ENCODE results near the gene MT1M. TPM values are rescaled to one million over a fixed set of nuclear protein-coding genes. Genes with fewer than 3 reads are reported as not detected.

Gene MT1M
- polyA plus RNA-seq, 1 donor (not counting 4 experiments of a cell fraction or from before 2014, with no cell fraction given) = 0.20 TPM

DNA sequence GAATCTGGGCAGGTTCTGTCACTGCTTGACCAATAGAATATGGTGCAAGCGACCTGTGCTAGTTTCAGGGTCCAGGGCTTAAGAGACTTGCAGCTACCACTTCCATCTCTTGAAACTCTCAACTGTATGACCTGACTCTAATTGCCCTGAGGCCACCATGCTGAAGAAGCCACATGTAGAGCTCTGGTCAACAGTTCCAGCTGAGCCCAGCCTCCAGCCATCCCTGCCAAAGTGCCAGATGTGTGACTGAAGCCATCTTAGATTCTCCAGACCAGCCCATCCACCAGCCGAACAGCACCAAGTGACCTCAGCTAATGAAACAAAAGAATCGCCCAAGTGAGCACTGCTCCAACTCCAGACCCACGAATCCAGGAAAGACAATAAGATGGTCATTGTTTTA is 27.5 kb upstream of the MT1M start:
- no peaks in the 10 kb centered on the region for H3K36me3 ChIP-seq (ENCODE audit: control insufficient read depth in 2 of 2, extremely low read depth in 1 of 2, insufficient read depth in 2 of 2, low read length in 2 of 2)
- no peaks in the 10 kb centered on the region for H3K9me3 ChIP-seq (ENCODE audit: control insufficient read depth, low read depth, low read length)
- no peak overlapping the region for H3K9ac ChIP-seq (ENCODE audit: control insufficient read depth, extremely low read depth, insufficient read depth, low read length)
- H2AFZ ChIP-seq (ENCODE audit: control insufficient read depth, low read length) = no peak overlapping the region
- no peak for FAIRE-seq
- TF ChIP-seq CTCF (optimal IDR thresholded peaks at IDR 0.05 in 1 of 3, IDR thresholded peaks at IDR 0.05 in 1 of 3, conservative IDR thresholded peaks at IDR 0.05 in 1 of 3; ENCODE audit: extremely low read depth in 1 of 3, insufficient read depth in 2 of 3, low read length in 3 of 3) (no peak), EZH2 (IDR thresholded peaks at IDR 0.05; ENCODE audit: low read length) (no peak)
- H3K4me2 ChIP-seq (ENCODE audit: control insufficient read depth, extremely low read depth, insufficient read depth, low read depth, low read length) = no peak overlapping the region
- H4K20me1 ChIP-seq (ENCODE audit: control insufficient read depth, extremely low read depth, insufficient read depth, low read length) = no peaks in the 10 kb centered on the region
- H3K4me1 ChIP-seq (ENCODE audit: control insufficient read depth, extremely low read depth, insufficient read depth, low read length) = peaks cover 33% of the 10 kb centered on the region
- H3K27ac ChIP-seq (ENCODE audit: control insufficient read depth, insufficient read depth, low read length) = peak overlapping the region; percentile 95
- DNase-seq (ENCODE audit: low read depth, low spot score) = no peak
- dilution Hi-C loops (cut with MboI; ENCODE audit: extremely low pct_ligation_motif_present, low sequenced_read_pairs) = no loop called here
- H3K9me1 ChIP-seq (ENCODE audit: control insufficient read depth, extremely low read depth, insufficient read depth, low read length) = no peaks in the 10 kb centered on the region
- no peaks in the 10 kb centered on the region for H3K27me3 ChIP-seq (ENCODE audit: control insufficient read depth, extremely low read depth, insufficient read depth, low read length)
- no peaks in the 10 kb centered on the region for H3K79me2 ChIP-seq (ENCODE audit: control insufficient read depth, insufficient read depth, low read length)
- H3K4me3 ChIP-seq (ENCODE audit: control insufficient read depth in 2 of 3, extremely low read depth in 1 of 3, insufficient read depth in 2 of 3, low read depth in 1 of 3, low read length in 3 of 3) = no peak overlapping the region

- H3K36me3 ChIP-seq (ENCODE audit: control insufficient read depth in 2 of 2, extremely low read depth in 1 of 2, insufficient read depth in 2 of 2, low read length in 2 of 2) = no peaks in the 10 kb centered on the region
- no peak for DNase-seq (ENCODE audit: low read depth, low spot score)
- H3K4me3 ChIP-seq (ENCODE audit: control insufficient read depth in 2 of 3, extremely low read depth in 1 of 3, insufficient read depth in 2 of 3, low read depth in 1 of 3, low read length in 3 of 3) = no peak overlapping the region
- H3K9me1 ChIP-seq (ENCODE audit: control insufficient read depth, extremely low read depth, insufficient read depth, low read length) = no peaks in the 10 kb centered on the region
- no peaks in the 10 kb centered on the region for H3K9me3 ChIP-seq (ENCODE audit: control insufficient read depth, low read depth, low read length)
- no peaks in the 10 kb centered on the region for H4K20me1 ChIP-seq (ENCODE audit: control insufficient read depth, extremely low read depth, insufficient read depth, low read length)
- peak overlapping the region; percentile 95 for H3K27ac ChIP-seq (ENCODE audit: control insufficient read depth, insufficient read depth, low read length)
- dilution Hi-C loops (cut with MboI; ENCODE audit: extremely low pct_ligation_motif_present, low sequenced_read_pairs) = no loop called here
- FAIRE-seq = no peak
- H3K9ac ChIP-seq (ENCODE audit: control insufficient read depth, extremely low read depth, insufficient read depth, low read length) = no peak overlapping the region
- H3K4me2 ChIP-seq (ENCODE audit: control insufficient read depth, extremely low read depth, insufficient read depth, low read depth, low read length) = peak overlapping the region; percentile 81
- no peak overlapping the region for H2AFZ ChIP-seq (ENCODE audit: control insufficient read depth, low read length)
- H3K79me2 ChIP-seq (ENCODE audit: control insufficient read depth, insufficient read depth, low read length) = no peaks in the 10 kb centered on the region
- TF ChIP-seq EZH2 (IDR thresholded peaks at IDR 0.05; ENCODE audit: low read length) = no peak
- TF ChIP-seq CTCF (optimal IDR thresholded peaks at IDR 0.05 in 1 of 3, IDR thresholded peaks at IDR 0.05 in 1 of 3, conservative IDR thresholded peaks at IDR 0.05 in 1 of 3; ENCODE audit: extremely low read depth in 1 of 3, insufficient read depth in 2 of 3, low read length in 3 of 3) = no peak
- H3K4me1 ChIP-seq (ENCODE audit: control insufficient read depth, extremely low read depth, insufficient read depth, low read length) = peaks cover 38% of the 10 kb centered on the region
- no peaks in the 10 kb centered on the region for H3K27me3 ChIP-seq (ENCODE audit: control insufficient read depth, extremely low read depth, insufficient read depth, low read length)
Observed at GRCh38 chr16:56605475-56605874, 27.0 kb upstream of the MT1M start.
